Measurements from ENCODE around the gene EXD1. TPM values are rescaled to one million over a fixed set of nuclear protein-coding genes. Genes with fewer than 3 reads are reported as not detected.
"Not testable (repeated sequence)": the region's sequence is repeated elsewhere in the genome, so short reads cannot be mapped to it uniquely, and the experiment has no call there.

EXD1 gene
- polyA plus RNA-seq, 2 donors, result not detected

GRCh38 chr15:41235929-41236328 is 5.4 kb upstream of the EXD1 start:
- no peaks in the 10 kb centered on the region for H3K36me3 ChIP-seq (ENCODE audit: control insufficient read depth in 2 of 2, insufficient read depth in 2 of 2, low read length in 1 of 2)
- H3K27me3 ChIP-seq (ENCODE audit: control insufficient read depth in 1 of 2, insufficient read depth in 2 of 2, low read length in 2 of 2), result no peaks in the 10 kb centered on the region
- no peak overlapping the region for H3K4me3 ChIP-seq (ENCODE audit: low read depth in 1 of 2, low read length in 2 of 2)
- no peaks in the 10 kb centered on the region for H3K9me3 ChIP-seq (ENCODE audit: control insufficient read depth in 2 of 2, insufficient read depth in 1 of 2, low read depth in 1 of 2, low read length in 1 of 2)
- H3K4me1 ChIP-seq (ENCODE audit: control insufficient read depth in 2 of 2, insufficient read depth in 2 of 2, low read length in 1 of 2), result no peaks in the 10 kb centered on the region
- no peak overlapping the region for H3K27ac ChIP-seq (ENCODE audit: low read depth in 2 of 2, low read length in 1 of 2)

- H3K27ac ChIP-seq (ENCODE audit: low read depth in 2 of 2, low read length in 1 of 2); H3K4me1 ChIP-seq (ENCODE audit: control insufficient read depth in 2 of 2, insufficient read depth in 2 of 2, low read length in 1 of 2); H3K4me3 ChIP-seq (ENCODE audit: low read depth in 1 of 2, low read length in 2 of 2); H3K9me3 ChIP-seq (ENCODE audit: control insufficient read depth in 2 of 2, insufficient read depth in 1 of 2, low read depth in 1 of 2, low read length in 1 of 2); H3K27me3 ChIP-seq (ENCODE audit: control insufficient read depth in 1 of 2, insufficient read depth in 2 of 2, low read length in 2 of 2); H3K36me3 ChIP-seq (ENCODE audit: control insufficient read depth in 2 of 2, insufficient read depth in 2 of 2, low read length in 1 of 2): not testable (repeated sequence)
- WGBS, 2 donors, result 95% methylated on average over 5 of the region's 5 CpGs
Measured at GRCh38 chr15:41235228-41235627, 4.7 kb upstream of the EXD1 start.

- no peaks in the 10 kb centered on the region for H3K9me3 ChIP-seq (ENCODE audit: control insufficient read depth in 2 of 2, insufficient read depth in 1 of 2, low read depth in 1 of 2, low read length in 1 of 2)
- WGBS, 2 donors, result 63 to 80% methylated on average over 1 of the region's 1 CpG
- H3K27me3 ChIP-seq (ENCODE audit: control insufficient read depth in 1 of 2, insufficient read depth in 2 of 2, low read length in 2 of 2), result no peaks in the 10 kb centered on the region
- H3K4me3 ChIP-seq (ENCODE audit: low read depth in 1 of 2, low read length in 2 of 2), result no peak overlapping the region
- H3K4me1 ChIP-seq (ENCODE audit: control insufficient read depth in 2 of 2, insufficient read depth in 2 of 2, low read length in 1 of 2), result no peaks in the 10 kb centered on the region
- H3K27ac ChIP-seq (ENCODE audit: low read depth in 2 of 2, low read length in 1 of 2), result peak overlapping the region; percentile 9 to 18
- H3K36me3 ChIP-seq (ENCODE audit: control insufficient read depth in 2 of 2, insufficient read depth in 2 of 2, low read length in 1 of 2), result no peaks in the 10 kb centered on the region
Measured at GRCh38 chr15:41233367-41233771, 2.8 kb upstream of the EXD1 start.

- peak overlapping the region; percentile 95 to 97 for H3K27ac ChIP-seq (ENCODE audit: low read depth in 2 of 2, low read length in 1 of 2)
- no peaks in the 10 kb centered on the region for H3K36me3 ChIP-seq (ENCODE audit: control insufficient read depth in 2 of 2, insufficient read depth in 2 of 2, low read length in 1 of 2)
- H3K4me3 ChIP-seq (ENCODE audit: low read depth in 1 of 2, low read length in 2 of 2), result peak overlapping the region; percentile 75 to 91
- WGBS, 2 donors, result 2 to 3% methylated on average over 28 of the region's 28 CpGs
- H3K27me3 ChIP-seq (ENCODE audit: control insufficient read depth in 1 of 2, insufficient read depth in 2 of 2, low read length in 2 of 2), result no peaks in the 10 kb centered on the region
- no peaks in the 10 kb centered on the region for H3K4me1 ChIP-seq (ENCODE audit: control insufficient read depth in 2 of 2, insufficient read depth in 2 of 2, low read length in 1 of 2)
- no peaks in the 10 kb centered on the region for H3K9me3 ChIP-seq (ENCODE audit: control insufficient read depth in 2 of 2, insufficient read depth in 1 of 2, low read depth in 1 of 2, low read length in 1 of 2)
Measured at GRCh38 chr15:41231422-41232226, 1.1 kb upstream of the EXD1 start.

- H3K4me3 ChIP-seq (ENCODE audit: low read depth in 1 of 2, low read length in 2 of 2), result peak overlapping the region; percentile 75 to 91
Measured at GRCh38 chr15:41230345-41230649, 260 bp downstream of the EXD1 start.

GRCh38 chr15:41219381-41219780 is 11.2 kb downstream of the EXD1 start:
- WGBS, 2 donors, result 63 to 68% methylated on average over 3 of the region's 3 CpGs
- Histone ChIP-seq H3K4me3 (ENCODE audit: low read depth in 1 of 2, low read length in 2 of 2) (no peak overlapping the region), H3K27me3 (ENCODE audit: control insufficient read depth in 1 of 2, insufficient read depth in 2 of 2, low read length in 2 of 2) (no peaks in the 10 kb centered on the region), H3K36me3 (ENCODE audit: control insufficient read depth in 2 of 2, insufficient read depth in 2 of 2, low read length in 1 of 2) (no peaks in the 10 kb centered on the region), H3K9me3 (ENCODE audit: control insufficient read depth in 2 of 2, insufficient read depth in 1 of 2, low read depth in 1 of 2, low read length in 1 of 2) (no peaks in the 10 kb centered on the region), H3K4me1 (ENCODE audit: control insufficient read depth in 2 of 2, insufficient read depth in 2 of 2, low read length in 1 of 2) (no peaks in the 10 kb centered on the region), H3K27ac (ENCODE audit: low read depth in 2 of 2, low read length in 1 of 2) (no peak overlapping the region)

More at GRCh38 chr15:41230345-41230649, 260 bp downstream of the EXD1 start:
- H3K27ac ChIP-seq (ENCODE audit: low read depth in 2 of 2, low read length in 1 of 2), result peak overlapping the region; percentile 82 to 90
- H3K36me3 ChIP-seq (ENCODE audit: control insufficient read depth in 2 of 2, insufficient read depth in 2 of 2, low read length in 1 of 2), result no peaks in the 10 kb centered on the region
- no peaks in the 10 kb centered on the region for H3K27me3 ChIP-seq (ENCODE audit: control insufficient read depth in 1 of 2, insufficient read depth in 2 of 2, low read length in 2 of 2)
- 31 to 33% methylated on average over 10 of the region's 10 CpGs for WGBS, 2 donors
- no peaks in the 10 kb centered on the region for H3K9me3 ChIP-seq (ENCODE audit: control insufficient read depth in 2 of 2, insufficient read depth in 1 of 2, low read depth in 1 of 2, low read length in 1 of 2)
- H3K4me1 ChIP-seq (ENCODE audit: control insufficient read depth in 2 of 2, insufficient read depth in 2 of 2, low read length in 1 of 2), result no peaks in the 10 kb centered on the region

GRCh38 chr15:41218851-41219250 is 11.7 kb downstream of the EXD1 start:
- H3K36me3 ChIP-seq (ENCODE audit: control insufficient read depth in 2 of 2, insufficient read depth in 2 of 2, low read length in 1 of 2), result no peaks in the 10 kb centered on the region
- 21 to 43% methylated on average over 1 of the region's 1 CpG for WGBS, 2 donors
- H3K4me3 ChIP-seq (ENCODE audit: low read depth in 1 of 2, low read length in 2 of 2), result no peak overlapping the region
- no peaks in the 10 kb centered on the region for H3K4me1 ChIP-seq (ENCODE audit: control insufficient read depth in 2 of 2, insufficient read depth in 2 of 2, low read length in 1 of 2)
- H3K27me3 ChIP-seq (ENCODE audit: control insufficient read depth in 1 of 2, insufficient read depth in 2 of 2, low read length in 2 of 2), result no peaks in the 10 kb centered on the region
- no peak overlapping the region for H3K27ac ChIP-seq (ENCODE audit: low read depth in 2 of 2, low read length in 1 of 2)
- H3K9me3 ChIP-seq (ENCODE audit: control insufficient read depth in 2 of 2, insufficient read depth in 1 of 2, low read depth in 1 of 2, low read length in 1 of 2), result no peaks in the 10 kb centered on the region

- H3K4me1 ChIP-seq (ENCODE audit: control insufficient read depth in 2 of 2, insufficient read depth in 2 of 2, low read length in 1 of 2), result no peaks in the 10 kb centered on the region
- H3K36me3 ChIP-seq (ENCODE audit: control insufficient read depth in 2 of 2, insufficient read depth in 2 of 2, low read length in 1 of 2), result no peaks in the 10 kb centered on the region
- no peak overlapping the region for H3K4me3 ChIP-seq (ENCODE audit: low read depth in 1 of 2, low read length in 2 of 2)
- H3K27me3 ChIP-seq (ENCODE audit: control insufficient read depth in 1 of 2, insufficient read depth in 2 of 2, low read length in 2 of 2), result no peaks in the 10 kb centered on the region
- no peak overlapping the region for H3K27ac ChIP-seq (ENCODE audit: low read depth in 2 of 2, low read length in 1 of 2)
- 72 to 74% methylated on average over 2 of the region's 2 CpGs for WGBS, 2 donors
- H3K9me3 ChIP-seq (ENCODE audit: control insufficient read depth in 2 of 2, insufficient read depth in 1 of 2, low read depth in 1 of 2, low read length in 1 of 2), result no peaks in the 10 kb centered on the region
Measured at GRCh38 chr15:41215708-41216107, 14.8 kb downstream of the EXD1 start.

- Histone ChIP-seq H3K36me3 (ENCODE audit: control insufficient read depth in 2 of 2, insufficient read depth in 2 of 2, low read length in 1 of 2) (no peaks in the 10 kb centered on the region), H3K4me3 (ENCODE audit: low read depth in 1 of 2, low read length in 2 of 2) (no peak overlapping the region), H3K9me3 (ENCODE audit: control insufficient read depth in 2 of 2, insufficient read depth in 1 of 2, low read depth in 1 of 2, low read length in 1 of 2) (no peaks in the 10 kb centered on the region), H3K4me1 (ENCODE audit: control insufficient read depth in 2 of 2, insufficient read depth in 2 of 2, low read length in 1 of 2) (no peaks in the 10 kb centered on the region), H3K27me3 (ENCODE audit: control insufficient read depth in 1 of 2, insufficient read depth in 2 of 2, low read length in 2 of 2) (no peaks in the 10 kb centered on the region), H3K27ac (ENCODE audit: low read depth in 2 of 2, low read length in 1 of 2) (peak overlapping the region in 1 of 2 donors; percentile 53)
- 57 to 68% methylated on average over 5 of the region's 5 CpGs for WGBS, 2 donors
Measured at GRCh38 chr15:41207687-41208448, 22.7 kb downstream of the EXD1 start.

GRCh38 chr15:41205315-41205714 is 25.2 kb downstream of the EXD1 start:
- H3K27ac ChIP-seq (ENCODE audit: low read depth in 2 of 2, low read length in 1 of 2), result no peak overlapping the region
- no peaks in the 10 kb centered on the region for H3K4me1 ChIP-seq (ENCODE audit: control insufficient read depth in 2 of 2, insufficient read depth in 2 of 2, low read length in 1 of 2)
- no peaks in the 10 kb centered on the region for H3K36me3 ChIP-seq (ENCODE audit: control insufficient read depth in 2 of 2, insufficient read depth in 2 of 2, low read length in 1 of 2)
- no peaks in the 10 kb centered on the region for H3K9me3 ChIP-seq (ENCODE audit: control insufficient read depth in 2 of 2, insufficient read depth in 1 of 2, low read depth in 1 of 2, low read length in 1 of 2)
- no peaks in the 10 kb centered on the region for H3K27me3 ChIP-seq (ENCODE audit: control insufficient read depth in 1 of 2, insufficient read depth in 2 of 2, low read length in 2 of 2)
- H3K4me3 ChIP-seq (ENCODE audit: low read depth in 1 of 2, low read length in 2 of 2), result no peak overlapping the region
- WGBS, 2 donors, result 69 to 74% methylated on average over 3 of the region's 3 CpGs
